NCI-H510A (cell line): ENCODE data around the gene LRP5.

Experiments used
- DNase-seq: peaks from one replicate; lab custom pipeline; 2025; lab: John Stamatoyannopoulos, UW

The LRP5 gene

DNA sequence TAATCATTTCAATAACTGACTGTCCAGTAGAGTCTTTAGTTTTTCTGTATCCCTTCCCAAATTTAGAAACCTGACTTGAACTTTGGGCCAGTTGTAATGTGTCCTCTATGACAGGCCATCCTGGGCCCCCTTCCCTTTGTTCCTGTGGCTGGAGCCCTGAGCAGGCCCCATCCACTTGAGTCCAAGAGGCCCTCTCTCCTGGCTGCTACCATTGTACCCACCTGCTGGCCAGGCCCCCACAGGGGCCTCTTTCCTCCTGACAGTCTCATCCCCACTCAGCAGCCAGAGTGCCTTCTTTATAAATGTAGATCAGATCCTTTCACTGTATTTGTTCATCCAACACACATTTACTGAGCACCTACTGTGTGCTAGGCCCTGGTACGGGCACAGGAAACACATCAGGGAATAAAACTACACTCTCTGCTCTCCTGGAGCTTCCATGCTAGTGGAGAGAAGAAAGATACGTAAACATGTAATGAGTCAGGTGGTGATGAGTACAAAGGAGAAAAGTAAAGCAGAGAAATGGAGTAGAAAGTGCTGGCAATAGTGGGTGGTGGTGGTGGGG is 2.7 kb upstream of the LRP5 start:
- no peak for DNase-seq

GRCh38 chr11:68311160-68312116 is 953 bp upstream of the LRP5 start:
- DNase-seq = no peak

GRCh38 chr11:68312780-68313573 is 586 bp downstream of the LRP5 start:
- DNase-seq = no peak

- peak; percentile 24 for DNase-seq
These were observed 1.3 kb downstream of the LRP5 start for GRCh38 chr11:68313574-68314202.

DNA sequence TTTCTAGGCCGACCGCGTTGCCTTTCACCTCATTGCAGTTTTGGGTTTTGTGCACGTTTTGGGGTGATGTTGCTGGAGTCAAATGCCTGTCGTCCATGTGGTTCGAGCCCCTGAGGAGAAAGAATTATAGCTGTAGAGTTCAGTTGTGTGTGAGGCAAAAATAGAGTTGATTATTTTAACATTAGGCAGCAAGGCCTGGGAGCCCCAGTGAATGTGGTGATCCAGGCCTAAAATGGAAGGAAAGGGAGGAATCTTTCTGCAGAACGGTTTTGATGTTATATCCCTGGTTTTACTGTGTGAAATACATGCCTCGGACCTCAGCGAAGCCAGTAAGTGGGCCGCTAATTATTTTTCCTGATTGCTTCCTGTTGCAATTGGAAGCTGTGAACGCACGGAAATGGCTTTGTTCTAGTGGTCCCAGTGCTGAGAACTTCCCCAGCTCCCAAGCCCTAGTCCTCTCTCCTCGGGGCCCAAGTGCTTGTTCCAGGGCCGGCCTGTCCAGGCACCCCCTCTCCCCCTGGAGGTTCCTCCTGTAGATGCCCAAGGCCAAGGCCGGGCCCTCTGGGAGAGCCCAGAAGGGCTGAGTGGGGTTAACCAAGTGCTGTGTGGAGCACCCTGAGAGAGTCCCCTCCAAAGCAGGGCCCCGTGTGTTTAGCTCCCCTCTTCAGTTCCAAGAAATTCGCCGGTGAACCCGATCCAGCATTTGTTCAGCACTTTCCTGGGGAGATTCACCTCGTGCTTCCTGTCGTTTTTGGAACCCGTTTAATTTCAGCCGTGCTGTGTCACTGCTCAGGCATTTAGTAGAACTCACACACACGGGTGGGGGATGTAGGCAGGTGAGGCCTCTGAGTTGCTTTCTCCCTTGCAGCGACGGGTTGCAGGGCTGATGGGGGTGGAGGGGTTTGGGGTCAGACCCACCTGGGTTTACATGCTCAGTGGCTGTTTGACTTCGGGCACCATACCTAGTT is 2.1 kb downstream of the LRP5 start:
- peak; percentile 20 for DNase-seq

GRCh38 chr11:68315171-68315920 is 3.0 kb downstream of the LRP5 start:
- DNase-seq = peak; percentile 47

DNA sequence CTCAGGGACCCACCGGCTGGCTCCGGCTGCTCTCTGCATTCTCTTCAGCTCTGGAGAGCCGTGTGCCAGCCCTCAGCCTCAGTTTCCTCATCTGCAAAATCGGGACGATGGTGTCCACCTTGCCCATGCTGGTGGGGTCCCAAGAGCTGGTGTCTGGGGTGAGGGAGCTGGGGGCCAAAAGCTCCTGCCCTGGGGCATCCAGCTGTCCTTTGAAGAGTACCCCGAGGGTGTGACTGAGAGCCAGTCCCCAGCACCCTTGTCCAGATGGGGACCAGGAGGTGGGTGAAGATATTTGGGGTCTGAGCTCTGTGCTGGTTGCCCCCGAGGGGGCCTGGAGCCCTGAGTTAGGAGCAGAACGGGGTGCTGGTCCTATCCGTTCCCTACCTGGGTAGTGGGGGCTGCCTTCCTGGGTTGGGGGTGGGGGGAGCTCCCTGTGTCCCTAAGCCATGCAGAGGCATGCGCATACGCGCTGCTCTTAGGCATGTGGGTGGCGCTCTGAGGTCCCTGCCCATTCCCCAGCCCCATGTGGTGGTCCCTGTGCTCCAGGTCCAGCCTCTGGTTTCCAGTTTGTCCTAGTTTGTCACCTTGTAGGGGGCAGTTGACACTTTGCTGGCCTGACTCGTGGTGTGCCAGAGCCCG is 4.9 kb downstream of the LRP5 start:
- no peak for DNase-seq

- DNase-seq = peak; percentile 40
These were observed 9.1 kb downstream of the LRP5 start for GRCh38 chr11:68321293-68322051.

GRCh38 chr11:68322052-68322430 is 9.7 kb downstream of the LRP5 start:
- DNase-seq = no peak

- no peak for DNase-seq
These were observed 11.8 kb downstream of the LRP5 start for GRCh38 chr11:68324241-68324640.

DNA sequence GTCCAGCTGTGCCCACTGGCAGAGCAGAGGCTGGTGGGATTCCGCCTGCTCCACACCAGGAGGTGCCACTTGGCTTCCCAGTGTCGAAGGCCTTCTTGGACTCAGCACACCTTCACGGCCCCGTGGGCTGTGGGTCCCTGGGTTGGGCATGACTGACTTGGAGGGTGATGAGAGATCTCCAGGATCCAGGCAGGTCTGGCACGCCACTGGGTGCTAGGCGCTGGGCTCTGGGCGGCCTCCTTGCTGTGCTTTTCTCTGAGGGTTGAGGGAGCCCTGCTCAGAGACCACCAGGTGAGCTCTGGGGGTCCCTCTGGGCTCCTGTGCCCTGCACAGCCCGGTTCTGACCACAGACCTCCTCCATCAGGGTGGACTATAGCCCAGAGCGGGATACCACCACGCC is 12.3 kb downstream of the LRP5 start:
- no peak for DNase-seq

GRCh38 chr11:68325183-68325906 is 13.0 kb downstream of the LRP5 start:
- no peak for DNase-seq

GRCh38 chr11:68325907-68326220 is 13.5 kb downstream of the LRP5 start:
- no peak for DNase-seq

DNA sequence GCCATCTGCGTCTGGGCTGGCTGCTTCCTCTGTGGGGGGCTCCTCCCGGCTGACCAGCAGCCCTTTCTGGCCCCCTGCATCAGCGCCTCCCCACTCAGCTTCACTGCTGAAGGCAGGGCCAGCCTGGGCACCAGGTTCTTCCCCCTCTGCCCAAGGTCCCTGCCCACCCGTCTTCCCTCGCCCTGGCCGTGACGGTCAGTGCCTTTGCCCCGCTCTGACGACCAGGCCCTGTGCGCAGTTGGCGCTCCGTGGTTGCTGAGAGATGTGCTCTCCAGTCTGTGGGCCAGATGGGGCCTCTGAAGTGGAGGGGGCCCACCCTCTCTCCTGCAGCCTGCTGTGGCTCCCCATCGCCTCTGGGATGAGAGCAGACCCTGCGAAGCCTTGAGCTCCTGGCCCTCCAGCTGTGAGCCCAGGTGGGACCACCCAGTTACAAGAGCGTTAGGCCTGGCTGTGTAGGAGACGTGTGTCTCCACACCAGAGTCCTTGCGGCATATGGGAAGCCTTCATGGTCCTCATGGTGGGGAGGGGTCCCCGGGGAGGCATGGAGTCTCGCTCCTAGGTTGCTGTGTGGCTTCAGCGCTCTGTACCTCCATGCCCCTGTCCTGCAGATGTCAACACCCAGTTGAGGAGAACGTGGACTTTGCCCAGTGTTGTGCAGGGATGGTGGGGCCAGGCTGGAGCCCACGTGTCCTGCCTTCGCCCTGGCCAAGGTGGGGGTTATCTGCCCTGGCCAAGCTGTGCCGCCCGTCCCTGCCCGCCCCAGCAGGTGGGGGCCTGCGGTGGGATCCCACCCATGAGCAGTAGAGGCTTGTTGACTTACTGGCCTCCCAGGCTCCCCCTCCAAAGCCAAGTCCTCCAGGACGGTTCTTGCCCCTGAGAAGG is 14.2 kb downstream of the LRP5 start:
- no peak for DNase-seq

- no peak for DNase-seq
These were observed 15.4 kb downstream of the LRP5 start for GRCh38 chr11:68327586-68328370.

DNA sequence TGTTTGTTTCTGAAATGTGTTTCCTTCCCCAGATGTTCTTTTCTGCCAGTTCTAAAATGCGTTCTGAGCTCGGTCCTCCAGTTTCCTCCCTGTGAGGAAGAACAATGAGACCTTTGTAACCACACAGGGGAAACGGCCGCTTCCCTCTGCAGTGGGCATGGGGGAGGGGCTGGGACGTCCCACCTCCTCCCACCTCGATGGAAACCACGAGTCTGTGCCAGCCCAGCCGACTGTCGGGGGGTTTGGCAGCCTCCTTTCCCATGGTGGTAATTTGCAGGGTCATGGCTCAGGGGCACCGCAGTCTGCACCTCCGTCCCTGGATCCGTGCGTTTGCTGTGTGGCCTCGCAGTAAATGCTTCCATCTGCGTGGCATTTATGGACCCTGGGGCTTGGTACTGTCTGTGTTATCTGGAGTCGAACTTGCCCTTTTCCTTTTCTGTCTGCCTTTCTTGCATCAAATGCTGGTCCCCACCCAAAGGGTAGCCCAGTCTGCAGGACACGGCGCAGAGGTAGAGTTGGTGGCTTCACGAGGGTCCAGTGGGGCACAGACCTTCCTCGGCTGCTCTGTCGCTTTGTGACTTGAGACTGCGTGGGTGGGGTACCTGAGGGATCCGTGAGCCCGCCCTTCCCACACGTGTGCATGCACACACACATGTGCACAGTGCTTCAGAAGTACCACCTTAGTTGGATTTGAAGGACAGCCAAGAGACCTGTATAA is 16.1 kb downstream of the LRP5 start:
- no peak for DNase-seq
